ENCODE measurements around the gene PLXNA2.

PLXNA2 gene

GRCh38 chr1:208142590-208143382 is 101.4 kb downstream of the PLXNA2 start:
- no peak for DNase-seq (ENCODE audit: low read depth)

GRCh38 chr1:208141610-208142192 is 102.5 kb downstream of the PLXNA2 start:
- DNase-seq (ENCODE audit: low read depth), result peak; percentile 84

GRCh38 chr1:208139434-208140045 is 104.6 kb downstream of the PLXNA2 start:
- peak; percentile 41 for DNase-seq (ENCODE audit: low read depth)

GRCh38 chr1:208137193-208137592 is 107.0 kb downstream of the PLXNA2 start:
- DNase-seq (ENCODE audit: low read depth), result peak; percentile 44

- DNase-seq (ENCODE audit: low read depth), result no peak
Observed at GRCh38 chr1:208136459-208137182, 107.6 kb downstream of the PLXNA2 start.

- peak; percentile 98 for DNase-seq (ENCODE audit: low read depth)
Observed at GRCh38 chr1:208135354-208135753, 108.8 kb downstream of the PLXNA2 start.

GRCh38 chr1:208134491-208134890 is 109.7 kb downstream of the PLXNA2 start:
- DNase-seq (ENCODE audit: low read depth), result no peak

GRCh38 chr1:208133355-208133754 is 110.8 kb downstream of the PLXNA2 start:
- no peak for DNase-seq (ENCODE audit: low read depth)

GRCh38 chr1:208132287-208132882 is 111.8 kb downstream of the PLXNA2 start:
- peak; percentile 45 for DNase-seq (ENCODE audit: low read depth)

GRCh38 chr1:208131621-208132286 is 112.4 kb downstream of the PLXNA2 start:
- DNase-seq (ENCODE audit: low read depth), result no peak

GRCh38 chr1:208129487-208129886 is 114.7 kb downstream of the PLXNA2 start:
- no peak for DNase-seq (ENCODE audit: low read depth)

GRCh38 chr1:208129060-208129459 is 115.1 kb downstream of the PLXNA2 start:
- DNase-seq (ENCODE audit: low read depth), result no peak

GRCh38 chr1:208127792-208128529 is 116.2 kb downstream of the PLXNA2 start:
- no peak for DNase-seq (ENCODE audit: low read depth)

- DNase-seq (ENCODE audit: low read depth), result no peak
Observed at GRCh38 chr1:208127284-208127683, 116.9 kb downstream of the PLXNA2 start.

- no peak for DNase-seq (ENCODE audit: low read depth)
Observed at GRCh38 chr1:208126108-208126507, 118.1 kb downstream of the PLXNA2 start.

GRCh38 chr1:208122612-208123358 is 121.4 kb downstream of the PLXNA2 start:
- DNase-seq (ENCODE audit: low read depth), result no peak

- DNase-seq (ENCODE audit: low read depth), result no peak
Observed at GRCh38 chr1:208121813-208122364, 122.3 kb downstream of the PLXNA2 start.

- DNase-seq (ENCODE audit: low read depth), result no peak
Observed at GRCh38 chr1:208120431-208120790, 123.8 kb downstream of the PLXNA2 start.

GRCh38 chr1:208118841-208119606 is 125.2 kb downstream of the PLXNA2 start:
- DNase-seq (ENCODE audit: low read depth), result no peak

Data from amniotic epithelial cell (primary cell).